AG09309 (cell line): ENCODE data around the gene PTRH1.

Experiments used
- DNase-seq: peaks from one replicate; pipeline ENCODE4 v3.0.0-alpha.2; 2010; ENCODE audit warnings: low read depth
- H3K4me3 ChIP-seq: 2 replicates; pipeline ENCODE4 v1.5.1; 2011; ENCODE audit warnings: mild to moderate bottlenecking, low read depth, low read length, moderate library complexity; ENCODE audit not compliant: control insufficient read depth
- TF ChIP-seq, protein P1 (sequence below): IDR thresholded peaks from 2 replicates; pipeline ENCODE4 v1.5.1; 2011; ENCODE audit warnings: mild to moderate bottlenecking, low read depth, low read length, inconsistent platforms; ENCODE audit not compliant: insufficient read depth, control insufficient read depth; ENCODE audit errors: missing control alignments

PTRH1 gene

DNA sequence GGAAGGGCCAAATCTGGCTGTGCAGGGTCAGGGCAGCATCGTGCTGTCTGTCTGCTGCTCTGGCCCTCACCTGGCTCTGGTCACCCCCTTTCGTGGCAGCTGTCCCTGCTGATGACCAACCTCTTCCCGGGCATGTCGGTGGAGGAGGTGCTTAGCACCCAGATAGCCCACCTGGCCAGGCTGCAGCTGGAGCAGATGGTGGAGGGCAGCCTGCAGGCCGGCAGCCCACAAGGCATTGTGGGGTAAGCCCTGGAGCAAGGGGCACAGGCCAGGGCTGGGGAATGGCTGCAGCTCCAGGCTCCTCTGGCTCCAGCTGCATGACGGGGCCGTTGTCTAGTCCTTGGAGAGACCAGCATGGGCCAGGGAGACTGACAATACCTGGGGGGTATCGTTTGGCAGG, 11.4 kb upstream of the PTRH1 start:
- no peak for DNase-seq
- TF ChIP-seq, protein P1, sequence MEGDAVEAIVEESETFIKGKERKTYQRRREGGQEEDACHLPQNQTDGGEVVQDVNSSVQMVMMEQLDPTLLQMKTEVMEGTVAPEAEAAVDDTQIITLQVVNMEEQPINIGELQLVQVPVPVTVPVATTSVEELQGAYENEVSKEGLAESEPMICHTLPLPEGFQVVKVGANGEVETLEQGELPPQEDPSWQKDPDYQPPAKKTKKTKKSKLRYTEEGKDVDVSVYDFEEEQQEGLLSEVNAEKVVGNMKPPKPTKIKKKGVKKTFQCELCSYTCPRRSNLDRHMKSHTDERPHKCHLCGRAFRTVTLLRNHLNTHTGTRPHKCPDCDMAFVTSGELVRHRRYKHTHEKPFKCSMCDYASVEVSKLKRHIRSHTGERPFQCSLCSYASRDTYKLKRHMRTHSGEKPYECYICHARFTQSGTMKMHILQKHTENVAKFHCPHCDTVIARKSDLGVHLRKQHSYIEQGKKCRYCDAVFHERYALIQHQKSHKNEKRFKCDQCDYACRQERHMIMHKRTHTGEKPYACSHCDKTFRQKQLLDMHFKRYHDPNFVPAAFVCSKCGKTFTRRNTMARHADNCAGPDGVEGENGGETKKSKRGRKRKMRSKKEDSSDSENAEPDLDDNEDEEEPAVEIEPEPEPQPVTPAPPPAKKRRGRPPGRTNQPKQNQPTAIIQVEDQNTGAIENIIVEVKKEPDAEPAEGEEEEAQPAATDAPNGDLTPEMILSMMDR = no peak
- no peak overlapping the region for H3K4me3 ChIP-seq

DNA sequence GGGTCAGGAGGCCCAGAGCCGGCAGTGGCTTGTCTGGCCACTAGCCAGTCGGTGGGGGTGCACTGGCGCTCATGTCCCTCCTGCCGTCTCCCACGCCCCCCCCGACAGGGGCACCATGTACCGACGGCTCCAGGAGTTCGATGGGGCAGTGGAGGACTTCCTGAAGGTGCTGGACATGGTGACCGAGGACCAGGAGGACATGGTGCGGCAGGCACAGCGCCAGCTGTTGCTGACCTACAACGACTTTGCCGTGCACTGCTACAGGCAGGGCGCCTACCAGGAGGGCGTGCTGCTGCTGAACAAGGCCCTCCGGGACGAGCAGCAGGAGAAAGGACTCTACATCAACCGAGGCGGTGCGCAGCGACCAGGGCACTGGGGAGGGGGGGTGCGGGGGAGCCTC, 8.5 kb upstream of the PTRH1 start:
- DNase-seq = no peak
- TF ChIP-seq, protein P1 = no peak
- no peak overlapping the region for H3K4me3 ChIP-seq

DNA sequence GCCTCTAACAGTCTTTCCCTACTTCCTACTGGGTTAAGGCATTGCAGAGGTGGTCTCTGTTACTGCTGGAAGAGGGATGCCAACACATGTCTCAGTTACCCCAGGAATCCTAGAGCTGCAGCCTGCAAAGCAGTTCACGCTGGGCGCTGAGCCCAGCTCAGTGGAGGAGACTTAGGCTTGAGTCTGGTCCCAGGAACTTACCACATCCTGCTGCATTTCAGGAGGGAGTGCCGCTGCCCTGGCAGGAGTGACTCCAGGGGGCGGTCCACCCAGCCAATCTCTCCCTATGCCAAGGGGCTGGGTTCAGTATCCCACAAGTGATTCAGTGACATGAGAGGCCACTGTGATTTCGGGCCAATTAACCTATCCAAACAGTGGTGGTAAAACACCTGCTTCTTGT, 8.0 kb upstream of the PTRH1 start:
- DNase-seq = peak; percentile 28
- TF ChIP-seq, protein P1 = peak; percentile 26

DNA sequence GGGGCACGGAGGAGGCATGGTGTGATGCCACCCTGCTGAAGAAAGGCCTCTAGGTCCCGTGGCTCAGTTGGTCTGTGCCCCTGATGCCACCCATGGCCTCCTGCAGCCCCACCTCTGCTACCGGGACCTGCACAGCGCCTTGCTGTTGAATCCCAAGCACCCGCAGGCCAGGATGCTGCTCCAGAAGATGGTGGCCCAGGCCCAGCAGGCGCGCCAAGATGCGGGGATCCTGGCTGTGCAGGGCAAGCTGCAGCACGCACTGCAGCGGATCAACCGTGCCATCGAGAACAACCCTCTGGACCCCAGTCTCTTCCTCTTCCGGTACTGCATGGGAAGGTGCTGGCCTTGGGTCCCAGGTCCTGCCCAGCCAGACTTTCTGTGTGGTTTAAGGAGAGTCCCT, 7.5 kb upstream of the PTRH1 start:
- TF ChIP-seq, protein P1 = no peak
- no peak overlapping the region for H3K4me3 ChIP-seq
- no peak for DNase-seq

More for the DNA sequence above, 8.0 kb upstream of the PTRH1 start:
- no peak overlapping the region for H3K4me3 ChIP-seq

DNA sequence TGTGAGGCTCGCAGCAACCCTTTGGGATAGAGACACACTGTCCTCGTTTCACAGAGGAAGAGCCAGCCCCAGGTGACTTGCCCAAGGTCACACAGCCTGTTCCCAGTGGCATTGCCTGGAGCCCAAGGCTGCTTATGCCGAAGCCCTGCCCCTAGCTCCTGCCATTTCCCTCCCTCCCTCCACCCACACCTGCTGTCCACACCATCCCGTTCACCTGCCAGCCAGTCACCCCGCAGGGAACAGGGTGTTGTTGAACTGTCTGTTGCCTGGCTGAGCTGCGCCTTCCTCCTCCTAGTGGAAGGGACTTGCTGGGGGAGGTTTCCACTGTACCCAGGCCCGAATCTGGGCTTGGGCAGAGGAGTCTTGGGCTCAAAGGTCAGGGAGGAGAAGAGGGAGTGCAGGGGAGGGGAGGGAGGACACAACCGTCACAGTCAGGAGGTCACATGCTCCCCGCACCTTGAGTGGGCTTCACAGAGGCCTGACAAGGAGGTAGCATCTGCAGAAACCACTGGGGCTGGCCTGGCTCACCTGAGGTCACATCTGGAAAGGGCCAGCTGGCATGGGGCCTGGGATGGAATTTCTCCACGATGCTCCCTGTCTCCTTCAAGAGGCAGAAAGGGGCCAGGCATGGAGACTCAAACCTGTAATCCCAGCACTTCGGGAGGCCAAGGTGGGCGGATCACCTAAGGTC, 6.7 kb upstream of the PTRH1 start:
- H3K4me3 ChIP-seq = no peak overlapping the region
- TF ChIP-seq, protein P1 = no peak
- DNase-seq = no peak

DNA sequence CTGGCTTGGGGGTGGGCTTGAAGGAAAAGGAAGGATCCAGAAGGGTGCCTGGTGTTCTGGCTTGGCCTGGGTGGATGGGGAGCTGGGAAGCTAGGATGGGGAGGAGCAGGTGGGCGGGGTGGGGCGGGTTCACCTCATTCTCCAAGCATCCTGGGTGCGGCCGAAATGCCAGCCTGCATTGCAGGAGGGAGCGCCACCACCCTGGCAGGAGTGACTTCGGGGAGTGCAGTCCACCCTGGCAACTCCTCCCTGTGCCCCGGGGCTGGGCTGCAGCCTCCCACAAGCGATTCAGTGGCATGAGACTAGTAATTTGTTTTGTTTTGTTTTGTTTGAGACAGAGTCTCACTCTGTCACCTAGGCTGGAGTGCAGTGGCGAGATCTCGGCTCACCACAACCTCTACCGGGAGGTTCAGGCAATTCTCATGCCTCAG, 5.9 kb upstream of the PTRH1 start:
- DNase-seq = no peak
- H3K4me3 ChIP-seq = no peak overlapping the region
- TF ChIP-seq, protein P1 = no peak
